Measurements from ENCODE around the gene EMC8. TPM values are rescaled to one million over a fixed set of nuclear protein-coding genes. Genes with fewer than 3 reads are reported as not detected.

Gene EMC8
- total and polyA plus RNA-seq, 10 of the 15 experiments (the other 5 are each of a cell fraction or from before 2014, with no cell fraction given), result 7.8 to 62.0 (median 33.5) TPM

GRCh38 chr16:85840395-85840794 lies 41.1 kb upstream of the EMC8 start:
- intact Hi-C loops (cut with micrococcal nuclease; ENCODE audit: unreplicated experiment), result no loop called here
- ATAC-seq (no peak), DNase-seq (ENCODE audit: low read depth, low spot score) (no peak), FAIRE-seq (no peak)
- H3K27me3 ChIP-seq (replicated peaks in 1 of 2; ENCODE audit: control insufficient read depth in 2 of 2, insufficient read depth in 2 of 2, low read length in 1 of 2), result peaks cover 2 to 3% of the 10 kb centered on the region in 2 experiments; a peak in 2 of 4 replicates
- in situ Hi-C loops (cut with MboI), result no loop called here
- no TSS peak for BruUV-seq (replicated peaks)
- H3K27ac ChIP-seq (ENCODE audit: control insufficient read depth, insufficient read depth), result no peak overlapping the region
- no peak for TF ChIP-seq STAT3 (IDR thresholded peaks at IDR 0.05; ENCODE audit: low read depth, low read length)
- TF ChIP-seq RELB (IDR thresholded peaks at IDR 0.05; ENCODE audit: low read depth), result no peak
- no peak for TF ChIP-seq ZNF622 (IDR thresholded peaks at IDR 0.05)
- TF ChIP-seq CBFB (IDR thresholded peaks at IDR 0.05; ENCODE audit: low read depth), result no peak
- TF ChIP-seq ETV6 (conservative IDR thresholded peaks at IDR 0.05 in 1 of 2, IDR thresholded peaks at IDR 0.05 in 1 of 2; ENCODE audit: borderline replicate concordance in 1 of 2, low read depth in 1 of 2), result no peak
- TF ChIP-seq BMI1 (IDR thresholded peaks at IDR 0.05; ENCODE audit: borderline replicate concordance), result no peak
- no peak for TF ChIP-seq CTCF (IDR thresholded peaks at IDR 0.05 in 2 of 3, conservative IDR thresholded peaks at IDR 0.05 in 1 of 3; ENCODE audit: control insufficient read depth in 2 of 3, extremely low read depth in 1 of 3, insufficient read depth in 1 of 3, low read depth in 3 of 3, low read length in 3 of 3)
- TF ChIP-seq PRDM15 (CRISPR knock-in tag; IDR thresholded peaks at IDR 0.05), result no peak
- no peak for TF ChIP-seq NKRF (conservative IDR thresholded peaks at IDR 0.05)
- no peak for TF ChIP-seq MTA3 (IDR thresholded peaks at IDR 0.05; ENCODE audit: borderline replicate concordance, low read length)
- TF ChIP-seq, protein P1, sequence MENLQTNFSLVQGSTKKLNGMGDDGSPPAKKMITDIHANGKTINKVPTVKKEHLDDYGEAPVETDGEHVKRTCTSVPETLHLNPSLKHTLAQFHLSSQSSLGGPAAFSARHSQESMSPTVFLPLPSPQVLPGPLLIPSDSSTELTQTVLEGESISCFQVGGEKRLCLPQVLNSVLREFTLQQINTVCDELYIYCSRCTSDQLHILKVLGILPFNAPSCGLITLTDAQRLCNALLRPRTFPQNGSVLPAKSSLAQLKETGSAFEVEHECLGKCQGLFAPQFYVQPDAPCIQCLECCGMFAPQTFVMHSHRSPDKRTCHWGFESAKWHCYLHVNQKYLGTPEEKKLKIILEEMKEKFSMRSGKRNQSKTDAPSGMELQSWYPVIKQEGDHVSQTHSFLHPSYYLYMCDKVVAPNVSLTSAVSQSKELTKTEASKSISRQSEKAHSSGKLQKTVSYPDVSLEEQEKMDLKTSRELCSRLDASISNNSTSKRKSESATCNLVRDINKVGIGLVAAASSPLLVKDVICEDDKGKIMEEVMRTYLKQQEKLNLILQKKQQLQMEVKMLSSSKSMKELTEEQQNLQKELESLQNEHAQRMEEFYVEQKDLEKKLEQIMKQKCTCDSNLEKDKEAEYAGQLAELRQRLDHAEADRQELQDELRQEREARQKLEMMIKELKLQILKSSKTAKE (IDR thresholded peaks at IDR 0.05; ENCODE audit: low read depth, poor library complexity, severe bottlenecking), result no peak
- H3K4me1 ChIP-seq (ENCODE audit: control insufficient read depth, insufficient read depth, low read length), result no peaks in the 10 kb centered on the region
- ChIA-PET RAD21 (ENCODE audit: unreplicated experiment) (no interaction called here), SMC1A (ENCODE audit: uncharacterized antibody, unreplicated experiment) (interaction anchor here (1.1 kb wide), 1 partner anchor 9 kb away, joined by 3 read pairs; no protein-coding TSS in a partner anchor), POLR2A (no interaction called here), CTCF (no interaction called here)
- H3K4me2 ChIP-seq (ENCODE audit: control insufficient read depth, insufficient read depth), result no peak overlapping the region
- H3K9me3 ChIP-seq (replicated peaks; ENCODE audit: control insufficient read depth, insufficient read depth, low read length), result no peaks in the 10 kb centered on the region
- H2AFZ ChIP-seq (ENCODE audit: control insufficient read depth, low read depth, low read length), result no peak overlapping the region
- no peaks in the 10 kb centered on the region for H4K20me1 ChIP-seq (ENCODE audit: control insufficient read depth, insufficient read depth)
- H3K9ac ChIP-seq (ENCODE audit: control insufficient read depth, insufficient read depth, low read length), result no peak overlapping the region
- no peak overlapping the region for H3K4me3 ChIP-seq
- WGBS (ENCODE audit: insufficient coverage, insufficient replicate concordance, low lambda C conversion rate, missing lambda C conversion rate), result 78% methylated on average over 9 of the region's 9 CpGs
- H3K36me3 ChIP-seq (ENCODE audit: control insufficient read depth in 2 of 2, insufficient read depth in 2 of 2, low read length in 1 of 2), result no peaks in the 10 kb centered on the region
- no peaks in the 10 kb centered on the region for H3K79me2 ChIP-seq (ENCODE audit: control insufficient read depth, insufficient read depth, low read length)

Measured in GM12878 (cell line).